NCI-H2107 treated with DMSO at 0.1 percent for 48 hours (cell line): ENCODE data around the gene CEP85.
"Not testable (repeated sequence)": the region's sequence is repeated elsewhere in the genome, so short reads cannot be mapped to it uniquely, and the experiment has no call there.

Source experiments
- DNase-seq: peaks from one replicate; lab custom pipeline; 2025; ENCODE audit not compliant: unreplicated experiment; lab: John Stamatoyannopoulos, UW

CEP85 gene

DNA sequence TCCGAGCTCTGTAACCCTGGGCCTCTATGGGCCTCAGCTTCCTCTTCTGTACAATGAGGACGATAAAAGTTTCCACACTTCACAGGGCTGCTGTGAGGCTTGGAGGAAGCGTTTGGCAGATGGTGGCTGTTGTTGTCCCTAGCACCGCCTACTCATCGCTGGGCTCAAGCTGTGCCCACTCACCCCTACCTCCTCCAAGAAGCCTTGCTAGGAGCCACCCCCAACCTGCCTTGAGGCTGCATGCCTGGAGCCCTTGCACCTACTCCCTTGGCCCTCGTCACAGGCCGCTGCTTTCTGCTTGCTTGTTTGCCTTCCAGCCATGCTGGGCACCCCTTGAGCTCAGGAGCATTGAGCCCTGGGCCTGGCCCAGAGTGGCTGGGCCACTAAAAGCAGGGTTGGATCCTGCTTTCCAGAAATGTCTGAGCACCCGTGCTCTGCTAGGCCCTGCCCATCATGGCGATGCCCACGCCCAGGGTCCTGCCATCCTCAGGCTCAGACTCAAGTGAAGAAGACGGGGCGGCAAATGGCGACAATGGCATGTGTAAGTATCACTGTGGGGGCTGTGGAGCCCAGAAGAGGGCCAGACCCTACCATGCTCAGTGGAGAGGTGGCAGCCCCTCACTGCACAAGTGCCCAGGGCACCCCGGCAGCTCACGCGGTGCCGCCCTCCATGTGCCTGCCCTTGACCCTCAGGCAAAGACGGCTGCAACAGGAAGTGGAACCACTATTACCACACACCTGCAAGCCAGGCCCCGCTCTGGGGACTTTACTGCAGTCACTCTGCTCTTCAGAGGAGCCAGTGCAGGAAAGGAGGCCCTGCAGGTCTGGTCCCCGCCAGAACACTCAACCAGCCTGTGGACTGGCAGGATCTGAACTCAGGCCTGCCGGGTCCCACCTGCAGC, 55.4 kb downstream of the CEP85 start:
- no peak for DNase-seq

DNA sequence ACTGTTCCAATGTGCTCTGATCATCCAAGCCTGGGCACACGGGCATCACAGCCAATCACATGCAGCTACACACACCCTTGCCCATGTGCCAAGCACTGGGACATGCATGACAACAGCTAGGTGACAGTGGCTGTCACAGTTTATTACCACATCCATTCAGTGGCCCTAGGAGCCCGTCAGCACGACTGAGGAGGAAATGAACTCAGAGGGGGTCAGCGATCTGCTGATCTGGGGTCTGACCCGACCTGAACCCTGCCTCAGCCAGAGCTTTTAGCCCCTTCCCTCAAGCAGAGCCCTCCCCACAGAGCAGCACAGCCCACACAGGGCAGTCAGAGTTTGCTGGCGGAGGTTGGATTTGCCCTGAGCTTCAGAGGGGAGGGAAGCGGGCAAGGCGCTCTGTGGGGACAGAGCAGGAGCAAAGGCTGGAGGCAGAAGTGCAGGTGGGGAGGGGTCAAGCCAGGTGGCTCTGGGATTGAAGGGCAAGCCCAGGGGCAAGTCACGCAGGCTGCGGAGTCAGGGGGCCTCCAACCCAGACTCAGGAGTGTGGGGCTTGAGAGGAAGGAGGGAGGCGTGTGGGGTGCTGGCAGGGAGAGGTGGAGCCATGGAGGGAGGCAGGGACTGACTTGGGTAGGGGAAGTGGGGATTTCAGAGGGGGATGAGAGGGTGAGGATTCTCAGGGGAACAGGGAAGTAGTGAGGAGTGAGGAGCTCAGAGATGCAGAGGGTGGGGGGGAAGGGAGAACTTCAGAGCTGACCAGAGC, 56.3 kb downstream of the CEP85 start:
- no peak for DNase-seq

DNA sequence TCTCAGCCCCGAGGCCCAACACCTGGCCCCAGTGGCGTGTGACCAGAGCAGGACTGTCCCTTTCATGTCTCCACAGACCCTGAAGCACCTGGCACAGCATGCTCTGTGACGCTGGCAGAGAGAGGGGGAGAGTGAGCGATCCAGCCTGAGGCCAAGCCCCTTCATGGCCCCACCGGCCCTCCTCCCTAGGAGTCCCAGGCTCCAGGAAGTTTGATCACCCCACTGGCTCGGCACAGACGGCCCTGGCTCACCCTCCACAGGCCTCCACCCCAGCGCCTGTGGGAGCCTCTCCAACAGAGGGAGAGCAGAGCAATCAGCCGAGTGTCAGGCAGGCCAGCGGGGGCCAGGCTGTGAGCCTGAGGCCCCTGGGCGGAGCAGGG, 56.9 kb downstream of the CEP85 start:
- no peak for DNase-seq

DNA sequence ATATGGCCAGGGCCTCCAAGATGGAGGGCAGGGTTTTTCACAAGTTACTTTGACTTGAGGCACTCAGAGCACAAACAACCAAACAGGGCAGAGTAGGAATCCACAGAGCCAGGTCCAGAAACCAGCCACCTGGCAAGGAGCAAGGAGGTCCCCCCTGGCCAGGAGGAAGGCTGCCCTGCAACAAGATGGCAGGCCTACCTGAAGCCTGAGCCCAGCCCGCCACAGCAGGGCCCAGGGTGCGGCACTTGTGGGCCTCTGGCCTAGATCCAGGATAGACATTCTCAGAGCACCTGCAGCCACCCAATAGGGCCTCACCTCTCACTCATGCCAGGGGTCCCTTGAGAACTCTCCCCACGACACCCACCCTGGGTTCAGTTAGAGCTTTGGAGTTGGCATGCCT, 57.4 kb downstream of the CEP85 start:
- no peak for DNase-seq

DNA sequence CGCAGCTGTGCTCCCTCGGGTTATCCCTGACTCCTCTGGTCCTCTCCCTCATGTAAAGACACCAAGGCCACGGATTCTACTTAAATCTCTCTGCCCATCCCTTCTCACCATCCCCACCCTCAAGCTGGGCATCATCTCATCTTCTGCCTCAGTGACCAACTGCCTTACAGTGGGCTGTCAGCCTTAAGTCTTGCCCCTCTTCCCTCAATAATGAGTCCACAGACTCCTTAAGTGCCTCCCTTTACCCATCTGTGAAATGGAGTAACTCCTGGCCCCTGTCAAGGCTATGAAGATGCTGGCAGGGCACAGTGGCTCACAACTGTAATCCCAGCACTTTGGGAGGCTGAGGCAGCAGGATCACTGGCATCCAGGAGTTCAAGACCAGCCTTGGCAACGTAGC, 57.9 kb downstream of the CEP85 start:
- no peak for DNase-seq

DNA sequence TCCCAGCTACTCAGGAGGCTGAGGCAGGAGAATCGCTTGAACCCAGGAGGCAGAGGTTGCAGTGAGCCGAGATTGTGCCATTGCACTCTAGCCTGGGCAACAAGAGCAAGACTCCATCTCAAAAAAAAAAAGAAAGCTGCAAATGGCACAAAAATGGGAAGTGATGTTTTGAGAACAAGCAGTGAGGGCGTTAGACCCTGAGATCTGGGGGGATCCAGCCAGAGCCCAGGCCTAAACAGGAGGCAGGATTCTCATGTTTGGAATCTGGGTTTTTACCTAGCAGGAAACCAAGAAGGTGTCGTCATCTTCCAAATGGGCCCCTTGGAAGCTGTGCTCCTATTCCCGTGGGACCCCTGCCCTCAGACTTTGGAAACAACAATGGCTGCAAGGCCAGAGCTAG, 58.7 kb downstream of the CEP85 start:
- DNase-seq, result not testable (repeated sequence)

DNA sequence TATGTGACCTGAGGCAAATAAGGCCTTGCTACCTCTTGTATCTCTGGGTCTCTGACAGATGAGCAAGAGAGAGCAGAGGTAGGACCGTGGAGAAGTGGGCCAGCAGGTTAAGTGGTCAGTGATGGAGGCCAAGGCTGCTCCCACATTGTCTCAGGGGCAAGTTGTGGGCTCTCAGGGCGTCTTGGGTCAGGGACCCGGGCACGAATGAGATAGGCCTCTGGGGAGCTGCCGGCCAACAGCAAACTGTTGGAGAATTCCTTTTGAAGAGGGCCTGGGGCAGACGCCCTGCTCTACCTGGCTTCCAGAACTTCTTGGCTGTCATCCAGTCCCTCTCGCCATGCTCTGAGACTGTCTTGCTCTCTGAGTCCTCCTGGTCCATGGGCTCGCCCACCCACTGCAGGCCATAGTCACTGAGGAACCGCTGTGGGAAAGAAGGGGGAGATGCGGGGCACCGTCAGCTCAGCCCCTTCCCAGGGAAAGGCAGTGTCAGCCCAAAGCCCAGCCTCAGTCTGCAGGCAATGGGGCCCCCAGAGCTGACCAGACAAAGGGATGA, 60.0 kb downstream of the CEP85 start:
- no peak for DNase-seq

DNA sequence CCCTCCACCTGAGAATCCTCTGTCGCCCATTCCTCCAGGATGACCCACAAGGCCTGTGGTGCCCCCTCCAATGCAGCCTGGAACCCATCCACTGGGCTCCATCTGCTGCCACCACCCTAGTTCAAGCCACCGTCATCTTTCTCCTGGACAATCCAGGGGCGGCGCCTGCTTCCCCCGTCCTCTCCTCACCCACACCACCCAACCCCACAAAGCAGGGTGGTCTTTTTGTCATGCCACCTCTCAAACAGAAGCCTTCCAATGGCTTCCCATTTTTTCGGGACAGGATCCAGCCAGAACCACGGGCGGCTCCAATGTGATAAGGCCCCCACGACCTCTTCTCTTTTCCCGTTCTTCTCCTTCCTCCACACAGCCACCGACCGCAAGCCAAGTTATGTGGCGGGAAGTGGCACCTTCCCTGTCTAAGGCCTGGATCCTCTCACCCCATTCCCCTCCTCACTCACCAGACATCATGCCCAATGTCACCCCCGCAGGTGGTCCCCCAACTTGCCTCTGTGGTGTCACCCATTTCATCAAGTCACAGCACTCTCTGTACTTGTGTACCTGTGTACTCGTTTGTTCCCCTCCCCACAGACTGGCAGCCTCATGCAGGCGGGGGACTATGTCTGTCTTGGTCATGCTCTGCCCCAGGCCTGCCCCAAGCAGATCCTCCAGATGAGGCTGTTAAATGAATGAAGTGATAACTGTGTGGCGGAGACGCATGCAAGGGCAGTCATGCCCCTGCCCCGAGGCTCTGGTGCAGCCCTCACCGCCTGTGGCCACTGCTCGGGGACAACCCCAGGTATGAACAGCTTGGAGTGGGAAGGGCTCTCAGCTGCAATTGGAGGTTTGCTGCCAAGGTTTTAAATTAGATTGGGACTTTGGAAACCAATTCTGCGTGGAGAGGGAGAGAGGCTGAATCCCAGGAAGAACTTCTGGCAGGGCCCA, 61.5 kb downstream of the CEP85 start:
- DNase-seq, result no peak

DNA sequence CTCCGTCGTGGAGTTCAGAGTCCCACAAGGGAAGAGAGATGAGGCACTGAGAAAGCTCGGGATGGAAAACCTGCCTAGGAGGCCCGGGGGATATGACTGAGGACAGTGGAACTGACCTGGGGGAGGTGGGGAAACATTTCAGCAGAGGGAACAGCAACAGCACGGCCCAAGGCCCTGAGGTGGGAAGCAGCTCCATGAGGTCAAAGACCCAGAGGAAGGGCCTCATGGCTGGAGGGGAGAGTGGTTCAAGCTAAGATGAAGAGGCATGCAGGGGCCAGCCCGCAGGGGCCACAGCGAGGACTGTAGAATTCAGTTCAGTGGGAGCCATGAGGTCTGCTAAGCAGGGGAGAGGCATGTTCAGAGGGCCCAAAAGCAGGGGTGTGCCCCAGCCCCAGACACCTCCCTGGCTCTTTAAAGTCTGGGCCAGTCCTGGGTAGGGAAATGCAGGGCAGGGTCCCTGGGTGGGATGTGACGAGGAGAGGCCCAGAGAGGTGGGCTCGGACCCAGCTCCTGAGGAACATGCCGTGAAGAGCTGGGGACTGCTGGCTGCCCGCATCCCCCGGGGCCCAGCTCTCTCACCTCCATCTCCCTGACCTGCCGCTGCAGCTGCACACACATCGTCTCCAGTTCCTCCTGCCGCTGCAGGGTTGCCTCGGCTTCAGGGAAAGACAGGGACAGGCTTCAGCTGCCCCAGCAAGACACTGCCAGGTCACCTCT, 62.5 kb downstream of the CEP85 start:
- DNase-seq, result no peak

DNA sequence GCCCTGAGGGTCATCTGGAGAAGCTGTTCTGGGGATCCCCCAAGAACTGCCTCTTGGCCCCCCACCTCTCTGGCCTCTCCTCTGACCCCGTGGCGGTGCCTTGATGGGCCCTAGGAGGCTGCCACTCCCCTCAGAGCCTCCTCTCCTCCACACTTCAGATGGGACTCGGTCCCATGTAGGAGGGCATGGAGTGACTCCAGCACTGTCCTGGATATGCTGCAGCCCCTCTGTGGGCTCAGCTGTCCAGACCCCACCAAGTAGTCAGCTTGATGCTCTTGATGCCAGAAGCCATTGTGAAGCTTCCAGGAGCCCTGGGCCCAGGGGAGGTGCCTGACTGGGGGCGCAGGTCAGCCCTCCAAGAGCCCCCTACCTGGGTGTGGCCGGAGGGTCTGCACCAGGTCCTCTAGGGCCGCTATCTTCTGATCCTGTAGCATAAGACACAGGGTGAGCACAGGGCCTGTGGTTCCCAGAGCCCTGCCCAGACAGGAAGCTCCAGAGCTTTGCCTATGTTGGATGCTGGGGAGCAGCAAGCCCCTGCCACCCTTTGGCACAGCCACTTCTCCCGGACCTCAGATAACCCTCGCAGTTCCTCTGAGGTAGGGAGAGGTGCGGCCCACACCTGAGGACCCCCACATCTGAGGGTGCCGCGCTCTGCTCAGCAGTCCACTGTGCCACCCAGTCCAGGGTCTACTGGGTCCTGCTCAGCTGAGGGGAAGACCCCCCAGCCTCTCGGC, 63.2 kb downstream of the CEP85 start:
- DNase-seq, result no peak

DNA sequence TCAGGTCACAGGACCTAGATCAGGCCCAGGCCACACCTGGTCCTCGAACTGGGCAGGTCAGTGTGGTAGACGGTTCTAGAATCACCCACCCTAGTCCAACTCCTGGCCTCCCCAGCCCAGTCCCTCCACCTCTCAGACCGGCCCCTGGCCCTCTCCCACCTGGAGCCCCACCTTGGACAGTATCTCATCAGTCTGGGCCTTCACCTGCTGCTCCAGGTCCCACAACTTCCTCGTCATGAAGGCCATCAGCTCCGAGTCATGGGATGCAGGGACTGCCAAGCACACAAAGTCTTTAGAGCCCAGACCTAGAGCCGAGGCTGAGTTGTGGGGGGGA, 63.8 kb downstream of the CEP85 start:
- DNase-seq, result no peak

DNA sequence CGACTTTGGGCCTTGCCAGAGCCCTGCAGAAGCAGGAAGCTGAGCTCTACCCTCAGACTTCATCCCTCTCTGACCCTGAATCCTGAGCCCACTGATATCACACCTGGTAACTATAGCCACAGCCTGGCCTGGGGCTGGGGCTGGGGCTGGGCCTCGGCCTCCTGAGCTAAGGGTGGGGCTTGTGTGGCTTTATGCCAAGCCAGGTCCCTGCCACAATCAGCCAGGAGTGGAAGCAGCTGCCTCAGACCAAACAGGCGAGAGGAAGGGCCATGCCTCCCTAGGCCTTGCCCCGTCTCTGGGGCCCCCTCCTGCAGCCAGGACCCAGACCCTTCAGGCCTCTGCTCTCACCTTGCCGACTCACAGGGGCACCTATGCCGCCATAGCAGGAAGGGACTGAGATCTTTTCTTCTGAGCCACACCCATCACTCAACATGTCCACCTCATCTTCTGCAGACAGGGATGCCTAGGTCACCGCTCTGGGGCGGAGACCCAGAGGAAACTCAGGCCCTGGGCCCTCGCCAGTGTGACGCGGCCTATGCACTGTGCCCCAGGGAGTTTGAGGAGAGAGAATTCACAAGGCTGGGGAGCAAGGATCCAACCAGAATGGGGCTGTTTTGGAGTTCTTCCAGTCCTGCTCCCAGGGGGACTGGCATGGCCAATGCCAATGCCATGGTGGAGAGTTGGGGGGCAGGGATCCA, 66.7 kb downstream of the CEP85 start:
- no peak for DNase-seq

DNA sequence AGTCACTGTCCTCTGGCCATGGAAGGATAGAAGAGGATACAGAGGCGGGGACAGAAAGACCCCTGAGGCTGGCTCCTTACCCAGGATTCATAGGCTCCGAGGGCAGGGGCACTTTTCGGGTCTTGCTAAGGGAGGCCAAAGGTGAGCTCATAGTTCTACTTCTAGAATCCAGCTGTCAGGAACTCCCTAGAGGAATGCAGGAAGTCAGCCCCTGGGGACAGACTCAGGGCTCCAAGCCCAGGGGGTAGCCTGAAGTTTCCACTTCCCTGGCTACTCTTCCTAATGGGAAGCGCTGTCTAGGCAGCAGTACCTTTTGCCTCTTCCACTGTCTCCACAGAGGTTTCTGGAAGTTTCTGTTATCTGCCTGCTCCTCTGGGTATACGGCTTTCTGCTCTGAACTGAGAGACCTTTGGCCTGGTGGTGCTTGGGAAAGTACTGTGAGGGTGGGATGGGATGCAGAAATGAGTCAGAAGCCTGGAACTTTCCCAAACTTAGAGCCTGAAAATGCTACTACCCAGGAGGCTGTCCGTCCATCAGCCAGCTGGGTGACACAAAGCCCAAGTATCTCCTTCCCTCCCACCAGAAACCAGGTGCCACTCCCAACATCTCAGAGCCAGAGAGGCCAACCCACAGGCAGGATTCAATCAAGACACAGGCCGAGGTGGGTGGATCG, 68.9 kb downstream of the CEP85 start:
- DNase-seq, result no peak

DNA sequence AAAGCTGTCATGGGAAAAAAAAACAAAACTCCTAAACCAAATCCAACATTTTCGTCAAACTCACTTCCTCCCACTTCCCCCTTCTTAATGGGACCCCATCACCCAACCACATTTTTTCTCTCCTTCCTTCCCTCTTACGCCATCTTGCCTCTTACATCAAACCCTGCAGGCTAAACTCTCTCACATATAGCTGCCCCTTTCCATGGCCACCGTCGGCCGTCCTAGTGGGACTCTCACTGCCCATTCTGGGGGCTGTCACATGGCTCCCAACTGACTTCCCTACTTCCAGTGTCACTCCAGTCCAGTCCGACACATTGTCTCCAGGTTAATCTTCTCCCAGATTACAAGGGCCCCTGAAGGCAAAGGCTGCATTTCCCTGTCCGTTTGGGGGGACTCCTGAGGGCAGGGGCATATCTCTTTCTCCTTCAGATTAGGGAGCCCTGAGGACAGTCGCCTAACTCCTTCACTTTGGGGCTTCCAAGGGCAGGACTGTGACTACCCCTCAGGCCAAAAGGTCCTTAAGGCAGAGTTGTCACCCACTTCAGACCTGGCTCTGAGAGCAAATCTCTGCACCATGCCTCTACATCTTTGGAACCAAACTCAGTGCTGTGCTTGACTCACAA, 71.8 kb downstream of the CEP85 start:
- no peak for DNase-seq

DNA sequence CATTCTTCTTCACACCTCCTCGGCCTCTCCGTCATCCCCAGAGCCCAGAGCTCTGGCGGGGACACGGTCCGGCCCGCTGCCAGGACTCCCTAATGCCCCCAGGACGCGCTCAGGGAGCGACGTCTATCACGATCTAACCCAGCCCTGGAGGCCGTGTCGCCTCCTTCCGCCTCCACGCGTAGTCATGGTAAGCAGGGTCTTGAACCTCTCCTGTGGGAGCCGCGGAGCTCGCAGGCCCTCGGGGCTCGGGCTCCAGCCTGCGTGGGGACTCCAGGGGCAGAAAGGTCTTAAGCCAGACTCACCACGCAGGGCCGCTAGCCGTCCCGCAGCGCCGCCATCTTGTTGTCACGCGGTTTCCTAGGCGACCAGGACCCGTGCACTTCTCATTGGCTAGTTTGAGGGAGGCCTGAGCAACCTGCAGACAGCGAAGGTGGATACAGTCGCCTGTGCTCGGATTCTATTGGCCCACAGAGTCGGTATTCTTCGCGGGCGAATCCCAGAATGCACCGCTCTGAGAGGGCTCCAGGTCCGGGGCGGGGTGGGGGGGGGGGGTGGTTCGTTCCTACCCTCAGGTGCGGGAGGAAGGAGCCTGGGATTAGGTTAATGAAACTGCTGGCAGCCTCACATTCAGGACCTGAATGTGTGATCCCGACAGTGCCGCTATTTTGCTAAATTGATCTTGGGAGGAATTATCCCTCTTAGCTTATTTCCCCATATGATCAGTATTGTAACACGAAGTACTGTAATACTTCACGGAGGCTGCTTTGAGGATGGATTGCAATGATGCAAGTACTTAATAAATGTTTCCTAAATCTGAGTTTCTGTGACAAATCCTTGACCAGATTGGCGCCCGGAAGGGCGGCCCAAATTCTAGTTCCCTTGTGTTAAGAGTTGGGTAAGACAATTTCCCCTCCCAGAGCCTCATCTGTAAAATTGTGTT, 72.6 kb downstream of the CEP85 start, which contains the start of gene UBXN11:
TSS of gene UBXN11 (minus strand) at position 347 of the 940 bp plus-strand sequence. CDS start 3,753 bp downstream, outside the sequence.
- DNase-seq, result peak; percentile 97

DNA sequence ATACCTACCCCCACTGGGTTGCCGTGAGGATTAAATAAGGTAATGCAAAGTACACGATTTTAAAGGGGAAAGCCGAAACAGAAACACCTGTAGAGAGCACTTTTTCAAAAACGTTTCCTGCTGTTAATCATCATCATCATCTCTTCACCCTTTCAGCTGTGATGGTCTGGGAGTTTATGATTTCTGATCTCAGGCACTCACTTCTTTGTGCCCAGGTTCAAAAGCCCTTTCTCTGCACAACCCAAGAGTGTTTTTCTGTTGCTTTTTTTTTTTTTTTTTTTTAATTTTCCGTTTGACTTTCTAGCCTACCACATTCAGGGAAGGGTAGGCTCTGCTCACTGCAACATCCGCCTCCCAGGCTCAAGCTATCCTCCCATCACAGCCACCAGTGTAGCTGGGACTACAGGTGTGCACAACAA, 73.4 kb downstream of the CEP85 start:
- no peak for DNase-seq
